ENCODE results near the gene TSEN34. TPM values are rescaled to one million over a fixed set of nuclear protein-coding genes. Genes with fewer than 3 reads are reported as not detected.
A peak's percentile ranks its signal among the peaks of the same experiment; 100 is the strongest.

TSEN34 gene
- polyA plus RNA-seq, 1 of the 3 experiments (the other 2 are of a cell fraction): 82.1 TPM

DNA sequence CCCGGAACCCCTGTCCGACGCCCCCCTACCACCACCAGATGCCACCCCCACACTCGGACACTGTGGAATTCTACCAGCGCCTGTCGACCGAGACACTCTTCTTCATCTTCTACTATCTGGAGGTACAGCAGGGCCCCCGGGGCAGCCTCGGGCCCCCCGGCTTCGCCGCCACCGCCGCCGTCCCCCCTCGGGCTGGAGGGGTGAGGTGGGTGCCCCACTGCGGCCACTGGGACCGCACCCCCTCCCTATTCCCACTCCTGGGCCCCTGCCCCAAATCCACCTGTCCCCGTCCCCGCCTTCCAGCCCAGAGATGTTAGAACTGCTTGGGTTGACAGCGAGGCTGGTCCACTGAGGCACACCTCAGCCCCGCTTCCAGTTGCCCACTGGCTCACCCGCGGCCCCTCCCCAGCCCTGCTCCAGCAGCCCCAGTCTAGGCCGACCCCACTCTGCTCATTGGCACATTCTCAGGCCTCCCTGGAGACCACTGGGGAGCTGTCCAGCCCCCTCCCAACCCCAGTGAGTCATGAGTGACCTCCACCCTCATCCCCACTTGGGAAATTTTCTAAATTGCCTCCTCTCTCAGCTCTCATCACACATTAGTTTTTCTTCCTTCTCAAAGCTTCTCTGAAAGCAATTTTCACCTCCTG lies 38.1 kb upstream of the TSEN34 start:
- CTCF ChIA-PET: no interaction called here
- Histone ChIP-seq H4K20me1 (ENCODE audit: insufficient read depth) (no peaks in the 10 kb centered on the region), H3K79me2 (ENCODE audit: insufficient read depth) (no peaks in the 10 kb centered on the region), H3K4me1 (ENCODE audit: control insufficient read depth in 1 of 2, insufficient read depth in 2 of 2, low read depth in 1 of 2, low read length in 1 of 2) (peaks cover 0 to 1% of the 10 kb centered on the region in 2 experiments; a peak in 1 of 4 replicates), H3K9me2 (no peaks in the 10 kb centered on the region), H2AFZ (ENCODE audit: low read depth) (no peak overlapping the region), H3K4me2 (no peak overlapping the region), H3K9me3 (no peaks in the 10 kb centered on the region), H3K36me3 (replicated peaks in 1 of 2; ENCODE audit: control insufficient read depth in 1 of 2, insufficient read depth in 2 of 2, low read length in 1 of 2) (peaks cover 36 to 82% of the 10 kb centered on the region in 2 experiments), H3K27ac (ENCODE audit: low read depth in 2 of 2, low read length in 1 of 2) (no peak overlapping the region; a peak in 1 of 4 replicates), H3F3A (replicated peaks; ENCODE audit: insufficient read depth) (peaks cover 19% of the 10 kb centered on the region), H3K9ac (no peak overlapping the region), H3K27me3 (ENCODE audit: insufficient read depth) (no peaks in the 10 kb centered on the region), H3K4me3 (ENCODE audit: low read depth in 2 of 2, low read length in 1 of 2) (no peak overlapping the region)
- TF ChIP-seq FOXM1 (IDR thresholded peaks at IDR 0.05; ENCODE audit: low read depth) (no peak), POLR2AphosphoS5 (IDR thresholded peaks at IDR 0.05; ENCODE audit: low read depth, low read length) (0 out of 2 replicates have a peak, but pooled peaks have one; percentile 17), TEAD4 (IDR thresholded peaks at IDR 0.05; ENCODE audit: borderline replicate concordance, insufficient read depth) (no peak)
- DNase-seq: no peak
- POLR2A ChIA-PET: interaction anchor here (0.5 kb wide), 1 partner anchor 659 kb away, joined by 3 read pairs; no protein-coding TSS in a partner anchor
- WGBS (ENCODE audit: low lambda C conversion rate): 95% methylated on average over 22 of the region's 25 CpGs

DNA sequence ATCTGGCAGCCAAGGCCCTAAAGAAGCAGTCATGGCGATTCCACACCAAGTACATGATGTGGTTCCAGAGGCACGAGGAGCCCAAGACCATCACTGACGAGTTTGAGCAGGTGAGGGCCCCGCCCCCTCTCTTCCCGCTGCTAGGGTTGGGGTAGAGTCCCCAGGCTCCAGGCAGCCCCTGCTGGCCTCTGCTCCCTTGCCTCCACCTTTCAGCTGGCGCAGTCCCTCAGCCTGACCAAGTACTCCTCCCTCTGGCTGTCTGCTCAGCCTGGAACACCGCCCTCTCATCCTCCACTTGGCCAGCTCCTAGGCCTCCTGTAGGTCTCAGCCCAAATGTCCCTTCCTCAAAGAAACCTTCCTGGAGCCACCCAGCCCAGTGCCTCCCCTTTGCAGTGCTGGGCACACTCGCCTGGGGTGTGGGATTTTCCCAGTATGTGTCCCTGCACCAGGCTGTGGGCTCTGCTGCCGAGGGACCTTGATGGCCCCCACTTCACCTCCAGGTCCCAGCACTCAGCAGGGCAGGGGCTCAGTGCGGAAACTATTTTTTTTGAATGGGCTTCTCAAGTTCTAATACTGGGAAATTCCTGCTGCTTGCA lies 37.3 kb upstream of the TSEN34 start:
- DNase-seq: no peak
- peaks cover 37 to 76% of the 10 kb centered on the region in 2 experiments for H3K36me3 ChIP-seq (replicated peaks in 1 of 2; ENCODE audit: control insufficient read depth in 1 of 2, insufficient read depth in 2 of 2, low read length in 1 of 2)
- TF ChIP-seq RXRA (IDR thresholded peaks at IDR 0.05; ENCODE audit: borderline replicate concordance, low read depth) (no peak), GATA2 (CRISPR knock-in tag; IDR thresholded peaks at IDR 0.05) (no peak), SMC3 (IDR thresholded peaks at IDR 0.05; ENCODE audit: low read depth, low read length) (no peak), TEAD4 (IDR thresholded peaks at IDR 0.05; ENCODE audit: borderline replicate concordance, insufficient read depth) (no peak), TCF12 (IDR thresholded peaks at IDR 0.05) (no peak), YY1 (IDR thresholded peaks at IDR 0.05; ENCODE audit: low read depth) (no peak)
- H3K4me3 ChIP-seq (ENCODE audit: low read depth in 2 of 2, low read length in 1 of 2): no peak overlapping the region
- no peaks in the 10 kb centered on the region for H3K9me2 ChIP-seq
- peaks cover 7% of the 10 kb centered on the region; the same call in 1 of the 2 replicates for H3K79me2 ChIP-seq (ENCODE audit: insufficient read depth)
- no peak overlapping the region for H3K4me2 ChIP-seq
- no peak overlapping the region for H2AFZ ChIP-seq (ENCODE audit: low read depth)
- CTCF ChIA-PET: no interaction called here
- no peak overlapping the region for H3K27ac ChIP-seq (ENCODE audit: low read depth in 2 of 2, low read length in 1 of 2)
- H3K9ac ChIP-seq: no peak overlapping the region
- H3K4me1 ChIP-seq (ENCODE audit: control insufficient read depth in 1 of 2, insufficient read depth in 2 of 2, low read depth in 1 of 2, low read length in 1 of 2): peaks cover 6 to 7% of the 10 kb centered on the region in 2 experiments; a peak in 2 of 4 replicates
- WGBS (ENCODE audit: low lambda C conversion rate): 100% methylated on average over 5 of the region's 10 CpGs
- POLR2A ChIA-PET: no interaction called here
- no peaks in the 10 kb centered on the region for H4K20me1 ChIP-seq (ENCODE audit: insufficient read depth)
- H3K27me3 ChIP-seq (ENCODE audit: insufficient read depth): no peaks in the 10 kb centered on the region
- H3F3A ChIP-seq (replicated peaks; ENCODE audit: insufficient read depth): peaks cover 19% of the 10 kb centered on the region
- H3K9me3 ChIP-seq: no peaks in the 10 kb centered on the region

DNA sequence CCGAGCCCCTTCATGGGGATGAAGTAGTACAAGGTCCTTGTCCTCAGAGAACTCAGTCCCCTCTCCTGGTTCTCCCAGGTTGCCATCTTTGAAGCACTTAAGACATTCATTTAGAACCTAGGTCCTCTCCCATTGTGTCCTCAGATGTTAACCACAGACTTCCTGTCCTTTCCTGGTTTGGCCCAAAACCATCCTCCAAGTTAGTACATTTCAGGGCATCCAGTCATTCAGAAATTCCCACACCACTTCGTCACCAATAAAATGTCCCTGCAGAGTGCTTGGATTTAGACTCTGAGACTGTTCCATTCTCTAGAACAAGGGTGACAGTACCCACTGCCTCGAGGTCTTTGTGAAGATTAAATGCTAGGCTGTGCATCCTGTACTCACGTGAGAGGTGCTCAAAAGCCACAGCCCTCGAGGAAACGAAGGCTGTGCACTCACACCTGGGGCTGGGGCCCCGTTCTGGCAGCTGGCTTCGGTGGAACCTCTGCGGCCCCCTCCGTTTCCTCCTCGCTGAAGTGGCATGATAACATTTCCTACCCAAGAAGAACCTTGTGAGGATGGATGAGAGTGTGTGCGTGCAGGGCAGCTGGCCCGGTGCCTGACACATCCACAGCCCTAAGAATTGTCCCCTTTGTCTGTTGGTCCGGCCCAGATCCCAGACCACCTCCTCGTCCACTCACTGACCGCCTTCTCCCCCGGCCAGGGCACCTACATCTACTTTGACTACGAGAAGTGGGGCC lies 36.3 kb upstream of the TSEN34 start:
- no peak for TF ChIP-seq YY1 (IDR thresholded peaks at IDR 0.05; ENCODE audit: low read depth)
- peaks cover 10% of the 10 kb centered on the region; the same call in 1 of the 2 replicates for H3K79me2 ChIP-seq (ENCODE audit: insufficient read depth)
- H3K27me3 ChIP-seq (ENCODE audit: insufficient read depth): no peaks in the 10 kb centered on the region
- H3F3A ChIP-seq (replicated peaks; ENCODE audit: insufficient read depth): peaks cover 19% of the 10 kb centered on the region
- H3K9me3 ChIP-seq: no peaks in the 10 kb centered on the region
- H3K9ac ChIP-seq: no peak overlapping the region
- H3K4me1 ChIP-seq (ENCODE audit: control insufficient read depth in 1 of 2, insufficient read depth in 2 of 2, low read depth in 1 of 2, low read length in 1 of 2): peaks cover 7 to 9% of the 10 kb centered on the region in 2 experiments; a peak in 2 of 4 replicates
- CTCF ChIA-PET: no interaction called here
- H3K4me3 ChIP-seq (ENCODE audit: low read depth in 2 of 2, low read length in 1 of 2): no peak overlapping the region
- no peak overlapping the region for H2AFZ ChIP-seq (ENCODE audit: low read depth)
- no peak overlapping the region for H3K4me2 ChIP-seq
- H3K27ac ChIP-seq (ENCODE audit: low read depth in 2 of 2, low read length in 1 of 2): no peak overlapping the region
- H4K20me1 ChIP-seq (ENCODE audit: insufficient read depth): no peaks in the 10 kb centered on the region
- WGBS (ENCODE audit: low lambda C conversion rate): 87% methylated on average over 17 of the region's 18 CpGs
- H3K9me2 ChIP-seq: no peaks in the 10 kb centered on the region
- POLR2A ChIA-PET: interaction anchor here (0.9 kb wide), 1 partner anchor 13 kb away, joined by 3 read pairs; no protein-coding TSS in a partner anchor
- no peak for DNase-seq
- peaks cover 37 to 67% of the 10 kb centered on the region in 2 experiments for H3K36me3 ChIP-seq (replicated peaks in 1 of 2; ENCODE audit: control insufficient read depth in 1 of 2, insufficient read depth in 2 of 2, low read length in 1 of 2)
